ENCODE data around the gene TM4SF1. TPM values are rescaled to one million over a fixed set of nuclear protein-coding genes. Genes with fewer than 3 reads are reported as not detected.

The TM4SF1 gene
- total RNA-seq, 2 donors from 2014 or later = 211 to 341 TPM

DNA sequence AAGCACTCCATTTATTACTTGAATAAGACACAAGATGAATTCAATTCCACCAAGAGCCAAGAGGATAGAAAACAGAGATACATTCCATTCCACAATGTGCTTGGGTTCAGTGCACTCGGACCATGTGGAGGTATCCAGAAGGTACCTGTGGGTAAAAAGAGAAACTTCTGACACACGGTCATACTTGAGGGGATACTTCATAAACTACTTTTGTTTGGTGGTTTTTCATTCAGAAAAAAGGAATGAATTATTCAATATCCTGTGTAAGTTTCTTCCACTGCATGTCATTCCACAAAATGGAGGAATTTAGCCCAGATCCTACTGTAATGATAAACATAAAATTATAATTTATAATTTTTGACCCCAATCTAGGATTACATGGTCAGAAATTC is 5.7 kb downstream of the TM4SF1 start:
- Histone ChIP-seq H3K4me1 (peaks cover 0 to 25% of the 10 kb centered on the region in 2 donors), H3K27me3 (no peaks in the 10 kb centered on the region), H3K4me3 (no peak overlapping the region), H3K9me3 (no peaks in the 10 kb centered on the region), H3K36me3 (peaks cover 40% of the 10 kb centered on the region), H3K27ac (peak overlapping the region; percentile 35 to 82)
- TF ChIP-seq, protein P1, sequence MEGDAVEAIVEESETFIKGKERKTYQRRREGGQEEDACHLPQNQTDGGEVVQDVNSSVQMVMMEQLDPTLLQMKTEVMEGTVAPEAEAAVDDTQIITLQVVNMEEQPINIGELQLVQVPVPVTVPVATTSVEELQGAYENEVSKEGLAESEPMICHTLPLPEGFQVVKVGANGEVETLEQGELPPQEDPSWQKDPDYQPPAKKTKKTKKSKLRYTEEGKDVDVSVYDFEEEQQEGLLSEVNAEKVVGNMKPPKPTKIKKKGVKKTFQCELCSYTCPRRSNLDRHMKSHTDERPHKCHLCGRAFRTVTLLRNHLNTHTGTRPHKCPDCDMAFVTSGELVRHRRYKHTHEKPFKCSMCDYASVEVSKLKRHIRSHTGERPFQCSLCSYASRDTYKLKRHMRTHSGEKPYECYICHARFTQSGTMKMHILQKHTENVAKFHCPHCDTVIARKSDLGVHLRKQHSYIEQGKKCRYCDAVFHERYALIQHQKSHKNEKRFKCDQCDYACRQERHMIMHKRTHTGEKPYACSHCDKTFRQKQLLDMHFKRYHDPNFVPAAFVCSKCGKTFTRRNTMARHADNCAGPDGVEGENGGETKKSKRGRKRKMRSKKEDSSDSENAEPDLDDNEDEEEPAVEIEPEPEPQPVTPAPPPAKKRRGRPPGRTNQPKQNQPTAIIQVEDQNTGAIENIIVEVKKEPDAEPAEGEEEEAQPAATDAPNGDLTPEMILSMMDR (IDR thresholded peaks at IDR 0.05) = no peak
- no peak for DNase-seq (ENCODE audit: low spot score)

DNA sequence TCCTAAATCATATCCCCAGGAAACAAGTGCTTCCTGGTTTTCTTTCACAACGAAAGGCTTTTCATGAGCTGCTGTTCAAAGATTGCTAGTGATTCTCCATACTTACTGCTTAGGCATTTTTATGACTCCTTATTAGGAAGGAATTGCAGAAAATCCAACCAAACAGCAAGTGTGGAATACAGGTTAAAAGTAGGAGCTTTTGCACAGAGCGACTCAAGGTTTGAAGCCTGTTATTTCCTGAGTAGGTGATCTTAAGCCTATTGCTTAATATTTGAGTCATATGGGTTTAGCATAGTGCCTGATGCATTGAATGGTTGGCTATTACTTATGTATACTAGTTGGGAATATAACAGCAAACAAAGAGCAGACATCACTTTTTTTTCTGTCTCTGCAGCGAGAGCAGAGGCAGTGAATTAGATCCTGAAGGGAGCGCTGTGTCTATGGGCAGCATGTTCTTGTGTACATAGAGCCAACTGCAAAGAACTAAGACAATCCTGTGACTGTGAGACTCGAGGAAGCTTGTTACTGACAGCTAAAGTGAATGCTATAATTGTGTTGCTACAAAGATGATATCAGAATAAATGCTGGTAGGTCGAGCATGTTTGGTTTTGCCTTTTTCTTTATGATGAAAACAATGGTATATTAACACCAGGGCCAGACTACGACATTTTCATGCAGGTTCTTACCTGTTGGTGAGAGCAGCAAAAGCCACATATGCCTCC is 6.3 kb downstream of the TM4SF1 start:
- H3K9me3 ChIP-seq = no peaks in the 10 kb centered on the region
- H3K27ac ChIP-seq = peak overlapping the region; percentile 35 to 82
- H3K27me3 ChIP-seq = no peaks in the 10 kb centered on the region
- H3K36me3 ChIP-seq = peaks cover 40% of the 10 kb centered on the region
- peaks cover 0 to 25% of the 10 kb centered on the region in 2 donors for H3K4me1 ChIP-seq
- TF ChIP-seq, protein P1 (IDR thresholded peaks at IDR 0.05) = no peak
- DNase-seq (ENCODE audit: low spot score) = no peak
- H3K4me3 ChIP-seq = no peak overlapping the region

DNA sequence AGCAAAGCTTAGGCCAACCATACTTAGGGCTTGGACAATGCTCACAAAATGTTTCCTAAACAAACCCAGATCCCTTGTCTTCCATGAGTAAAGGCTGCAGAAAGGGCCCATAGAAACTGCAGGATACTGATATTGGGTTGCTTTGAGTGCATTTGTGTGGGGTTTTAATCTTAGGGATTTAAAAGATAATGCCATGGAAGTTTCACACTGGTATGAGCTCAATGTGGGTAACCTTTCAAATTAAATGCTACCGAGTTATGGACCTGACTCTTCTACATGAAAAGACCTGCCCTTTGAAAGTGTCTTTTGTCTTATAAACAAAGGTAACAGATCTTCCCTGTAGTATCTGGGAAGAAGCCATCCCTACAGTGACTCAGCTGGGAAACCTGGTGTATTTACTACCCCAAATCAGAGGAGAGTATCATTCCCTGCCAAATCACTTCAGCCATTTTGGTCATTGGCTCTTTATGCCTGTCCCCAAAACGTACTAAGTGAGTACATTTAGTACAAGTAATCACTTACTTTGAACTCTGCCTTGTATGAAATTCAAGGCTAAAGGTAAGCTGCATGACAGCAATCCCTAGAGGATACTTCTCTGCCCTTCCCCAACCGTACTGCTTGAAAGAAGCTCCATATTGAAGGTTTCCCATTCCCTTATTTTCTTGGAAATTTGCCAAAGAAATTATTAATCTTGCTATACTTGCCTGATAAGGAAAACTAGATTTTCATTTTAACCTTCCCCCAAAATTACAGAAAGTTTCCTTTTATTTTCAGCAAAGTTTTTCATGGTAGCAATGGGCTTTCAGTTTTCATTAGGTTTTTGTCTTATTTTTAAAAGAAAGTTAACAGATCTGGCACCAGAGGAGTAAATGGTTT is 7.2 kb downstream of the TM4SF1 start:
- H3K27me3 ChIP-seq = no peaks in the 10 kb centered on the region
- H3K9me3 ChIP-seq = no peaks in the 10 kb centered on the region
- no peak for DNase-seq (ENCODE audit: low spot score)
- TF ChIP-seq, protein P1 (IDR thresholded peaks at IDR 0.05) = no peak
- H3K27ac ChIP-seq = peak overlapping the region; percentile 51 to 82
- no peak overlapping the region for H3K4me3 ChIP-seq
- peaks cover 36% of the 10 kb centered on the region for H3K36me3 ChIP-seq
- H3K4me1 ChIP-seq = peaks cover 0 to 19% of the 10 kb centered on the region in 2 donors

DNA sequence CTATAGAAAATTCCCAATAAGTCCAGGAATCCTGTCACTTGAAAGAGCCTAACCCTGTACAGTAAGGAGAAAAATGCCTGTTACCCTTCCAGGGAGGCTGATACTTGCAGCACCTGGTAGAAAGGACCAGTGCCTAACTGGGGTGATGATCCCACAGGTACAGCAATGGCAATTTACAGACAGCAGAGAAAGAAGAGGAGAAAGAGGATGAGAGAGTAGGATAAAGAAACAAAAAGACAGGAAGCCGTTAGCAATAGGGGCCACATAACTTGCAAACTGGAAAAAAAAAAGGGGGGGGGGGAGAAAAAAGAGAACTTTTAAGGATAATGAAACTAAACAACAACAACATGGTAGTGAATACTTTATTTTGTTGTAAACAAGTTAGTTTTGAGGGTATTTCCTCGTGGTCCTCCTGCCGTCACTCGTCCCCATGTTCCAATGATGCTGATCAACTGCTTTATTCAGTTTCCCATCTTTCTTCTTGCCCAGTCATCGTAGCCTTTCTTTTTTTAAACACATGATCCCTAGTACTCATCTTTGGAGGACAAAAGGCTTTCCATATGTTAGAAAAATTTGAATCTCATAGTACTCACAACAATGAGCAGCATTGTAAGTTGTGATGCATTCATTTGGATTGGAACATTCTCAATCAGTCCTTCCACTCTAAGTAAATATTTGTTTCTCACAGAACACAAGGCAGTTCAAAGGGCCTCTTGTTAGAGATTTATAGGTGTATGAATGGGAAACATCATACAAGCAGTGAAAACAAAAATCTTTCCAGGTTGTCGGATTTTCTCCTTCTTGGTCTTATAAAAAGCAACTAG is 8.6 kb downstream of the TM4SF1 start:
- peak overlapping the region in 1 of 2 donors; percentile 82 for H3K27ac ChIP-seq
- H3K36me3 ChIP-seq = peaks cover 32% of the 10 kb centered on the region
- no peaks in the 10 kb centered on the region for H3K9me3 ChIP-seq
- H3K27me3 ChIP-seq = no peaks in the 10 kb centered on the region
- no peak for DNase-seq (ENCODE audit: low spot score)
- TF ChIP-seq, protein P1 (IDR thresholded peaks at IDR 0.05) = no peak
- H3K4me3 ChIP-seq = no peak overlapping the region
- peaks cover 0 to 18% of the 10 kb centered on the region in 2 donors for H3K4me1 ChIP-seq

DNA sequence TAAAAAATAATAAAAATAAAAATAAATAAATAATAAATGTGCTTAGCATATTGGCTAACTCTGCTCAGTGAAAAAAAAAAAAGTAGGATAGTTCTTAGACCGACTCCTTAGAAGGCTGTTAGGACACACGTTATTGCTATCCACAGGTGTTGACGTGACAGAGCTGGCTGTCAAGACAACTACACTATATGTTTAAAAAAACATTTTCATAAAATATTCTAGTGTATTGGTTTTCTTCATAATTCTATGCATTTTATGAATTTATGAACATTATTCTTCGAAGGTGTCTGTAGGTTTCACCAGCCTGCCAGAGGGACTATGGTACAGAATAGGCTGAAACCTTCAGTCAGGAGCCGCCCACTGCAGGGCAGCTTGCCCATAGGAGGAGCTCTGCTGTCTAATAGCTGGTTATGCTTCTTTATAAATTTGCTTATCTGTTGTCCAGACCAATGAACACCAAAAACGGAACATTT is 9.2 kb downstream of the TM4SF1 start:
- Histone ChIP-seq H3K9me3 (no peaks in the 10 kb centered on the region), H3K27ac (no peak overlapping the region), H3K27me3 (no peaks in the 10 kb centered on the region), H3K4me1 (peaks cover 0 to 18% of the 10 kb centered on the region in 2 donors), H3K36me3 (peaks cover 32% of the 10 kb centered on the region), H3K4me3 (no peak overlapping the region)
- TF ChIP-seq, protein P1 (IDR thresholded peaks at IDR 0.05) = no peak
- no peak for DNase-seq (ENCODE audit: low spot score)

All from right atrium auricular region (tissue), 2 donors.